Skeletal muscle satellite cell (primary cell): ENCODE measurements around the gene ENTPD2.

Experiments
- H3K27me3 ChIP-seq: 2 replicates; pipeline ENCODE4 v1.7.0; 2013; ENCODE audit warnings: low read length; ENCODE audit not compliant: control insufficient read depth, insufficient read depth
- H3K36me3 ChIP-seq: 2 replicates; pipeline ENCODE4 v1.7.0; 2013; ENCODE audit warnings: mild to moderate bottlenecking, control low read depth, low read length; ENCODE audit not compliant: insufficient read depth
- H3K4me1 ChIP-seq: 2 replicates; pipeline ENCODE4 v1.7.0; 2013; ENCODE audit warnings: low read length; ENCODE audit not compliant: control insufficient read depth, insufficient read depth
- H3K4me2 ChIP-seq: 2 replicates; pipeline ENCODE4 v1.7.0; 2013; ENCODE audit warnings: mild to moderate bottlenecking, low read length
- H3K4me3 ChIP-seq: 2 replicates; pipeline ENCODE4 v1.7.0; 2013; ENCODE audit warnings: low read length
- H3K9ac ChIP-seq: 2 replicates; pipeline ENCODE4 v1.7.0; 2013; ENCODE audit warnings: mild to moderate bottlenecking, low read depth, low read length, moderate library complexity
- H3K9me3 ChIP-seq: replicated peaks from 2 replicates; pipeline ENCODE4 v1.7.0; 2013; ENCODE audit warnings: mild to moderate bottlenecking, control low read depth, low read length

The ENTPD2 gene

GRCh38 chr9:137022662-137023008, 31.2 kb downstream of the ENTPD2 start:
- no peaks in the 10 kb centered on the region for H3K27me3 ChIP-seq
- no peaks in the 10 kb centered on the region for H3K36me3 ChIP-seq
- peaks cover 33% of the 10 kb centered on the region for H3K4me1 ChIP-seq
- no peak overlapping the region for H3K4me3 ChIP-seq
- no peak overlapping the region for H3K9ac ChIP-seq
- H3K9me3 ChIP-seq: no peaks in the 10 kb centered on the region
- no peak overlapping the region for H3K4me2 ChIP-seq

GRCh38 chr9:137021979-137022661, 31.7 kb downstream of the ENTPD2 start:
- no peaks in the 10 kb centered on the region for H3K27me3 ChIP-seq
- H3K9me3 ChIP-seq: no peaks in the 10 kb centered on the region
- no peak overlapping the region for H3K9ac ChIP-seq
- H3K36me3 ChIP-seq: peaks cover 3% of the 10 kb centered on the region
- H3K4me1 ChIP-seq: peaks cover 28% of the 10 kb centered on the region
- no peak overlapping the region for H3K4me2 ChIP-seq
- no peak overlapping the region for H3K4me3 ChIP-seq

GRCh38 chr9:137021568-137021978, 32.3 kb downstream of the ENTPD2 start:
- no peak overlapping the region for H3K4me3 ChIP-seq

GRCh38 chr9:137020771-137021567, 32.9 kb downstream of the ENTPD2 start:
- Histone ChIP-seq H3K4me3 (no peak overlapping the region), H3K9me3 (no peaks in the 10 kb centered on the region), H3K27me3 (no peaks in the 10 kb centered on the region), H3K4me1 (peaks cover 20% of the 10 kb centered on the region), H3K9ac (no peak overlapping the region), H3K36me3 (peaks cover 8% of the 10 kb centered on the region), H3K4me2 (no peak overlapping the region)

More at GRCh38 chr9:137021568-137021978, 32.3 kb downstream of the ENTPD2 start:
- Histone ChIP-seq H3K4me2 (no peak overlapping the region), H3K9me3 (no peaks in the 10 kb centered on the region), H3K4me1 (peaks cover 22% of the 10 kb centered on the region), H3K36me3 (peaks cover 5% of the 10 kb centered on the region), H3K27me3 (no peaks in the 10 kb centered on the region), H3K9ac (no peak overlapping the region)

- no peak overlapping the region for H3K9ac ChIP-seq
- H3K9me3 ChIP-seq: no peaks in the 10 kb centered on the region
- no peak overlapping the region for H3K4me2 ChIP-seq
- H3K36me3 ChIP-seq: peaks cover 9% of the 10 kb centered on the region
- no peak overlapping the region for H3K4me3 ChIP-seq
- no peaks in the 10 kb centered on the region for H3K27me3 ChIP-seq
- H3K4me1 ChIP-seq: peaks cover 11% of the 10 kb centered on the region
Measured at GRCh38 chr9:137019891-137020683, 33.8 kb downstream of the ENTPD2 start.

GRCh38 chr9:137018761-137019559, 34.9 kb downstream of the ENTPD2 start:
- peaks cover 10% of the 10 kb centered on the region for H3K4me1 ChIP-seq
- no peaks in the 10 kb centered on the region for H3K27me3 ChIP-seq
- no peak overlapping the region for H3K4me3 ChIP-seq
- H3K9ac ChIP-seq: no peak overlapping the region
- peaks cover 9% of the 10 kb centered on the region for H3K36me3 ChIP-seq
- H3K4me2 ChIP-seq: no peak overlapping the region
- H3K9me3 ChIP-seq: no peaks in the 10 kb centered on the region

GRCh38 chr9:137017791-137018497, 35.9 kb downstream of the ENTPD2 start:
- Histone ChIP-seq H3K4me3 (no peak overlapping the region), H3K4me1 (peaks cover 2% of the 10 kb centered on the region), H3K9me3 (no peaks in the 10 kb centered on the region), H3K27me3 (no peaks in the 10 kb centered on the region), H3K36me3 (peaks cover 9% of the 10 kb centered on the region), H3K9ac (no peak overlapping the region), H3K4me2 (no peak overlapping the region)

GRCh38 chr9:137017071-137017470, 36.8 kb downstream of the ENTPD2 start:
- Histone ChIP-seq H3K9me3 (no peaks in the 10 kb centered on the region), H3K36me3 (peaks cover 9% of the 10 kb centered on the region), H3K4me2 (no peak overlapping the region), H3K4me3 (no peak overlapping the region), H3K4me1 (no peaks in the 10 kb centered on the region), H3K9ac (no peak overlapping the region), H3K27me3 (no peaks in the 10 kb centered on the region)

- Histone ChIP-seq H3K36me3 (peaks cover 9% of the 10 kb centered on the region), H3K9me3 (no peaks in the 10 kb centered on the region), H3K27me3 (no peaks in the 10 kb centered on the region), H3K4me3 (no peak overlapping the region), H3K9ac (no peak overlapping the region), H3K4me1 (no peaks in the 10 kb centered on the region), H3K4me2 (no peak overlapping the region)
Measured at GRCh38 chr9:137016436-137016835, 37.4 kb downstream of the ENTPD2 start.

GRCh38 chr9:137015976-137016375, 37.9 kb downstream of the ENTPD2 start:
- Histone ChIP-seq H3K4me3 (no peak overlapping the region), H3K36me3 (peaks cover 9% of the 10 kb centered on the region), H3K4me1 (no peaks in the 10 kb centered on the region), H3K27me3 (no peaks in the 10 kb centered on the region), H3K9ac (no peak overlapping the region), H3K9me3 (no peaks in the 10 kb centered on the region), H3K4me2 (no peak overlapping the region)
